Measurements from ENCODE around the gene VASH2.

The VASH2 gene

DNA sequence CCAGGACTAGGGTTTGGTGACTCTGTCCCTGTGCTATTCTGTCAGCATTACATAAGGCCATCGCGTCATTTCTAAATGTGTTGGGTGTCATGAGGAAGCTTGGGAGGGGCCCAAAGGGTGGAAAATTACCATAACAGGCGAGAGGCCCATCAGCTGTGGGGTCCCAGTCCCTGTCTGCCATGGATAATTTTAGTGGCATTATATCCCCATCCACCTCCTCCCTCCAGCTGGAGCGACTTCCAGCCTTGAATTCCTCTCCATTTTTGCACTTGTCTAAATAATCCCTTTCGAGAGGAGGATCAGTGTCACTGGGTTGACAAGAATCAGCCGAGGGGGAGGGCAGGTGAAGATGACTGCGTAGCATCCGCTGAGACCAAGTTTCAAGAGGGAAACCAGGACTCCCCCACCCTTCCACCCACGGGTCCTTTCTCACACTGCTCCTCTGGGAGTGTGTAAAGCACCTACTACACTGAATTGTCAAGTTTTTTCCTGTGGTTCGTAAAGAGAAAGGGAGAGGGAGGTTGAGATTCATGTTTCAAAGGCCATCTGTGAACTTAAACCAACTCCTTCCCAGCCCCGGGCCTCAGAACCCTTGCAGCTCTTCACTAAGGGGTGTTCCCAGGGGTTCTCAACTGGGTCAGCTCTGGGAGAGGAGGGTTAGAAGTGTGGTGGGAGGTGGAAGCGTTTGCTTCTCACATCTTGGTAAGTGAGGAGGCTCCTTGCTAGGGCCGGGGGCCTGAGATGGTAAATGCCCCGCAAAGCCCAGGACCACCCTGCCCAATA is 29.2 kb downstream of the VASH2 start:
- TF ChIP-seq, protein P1, sequence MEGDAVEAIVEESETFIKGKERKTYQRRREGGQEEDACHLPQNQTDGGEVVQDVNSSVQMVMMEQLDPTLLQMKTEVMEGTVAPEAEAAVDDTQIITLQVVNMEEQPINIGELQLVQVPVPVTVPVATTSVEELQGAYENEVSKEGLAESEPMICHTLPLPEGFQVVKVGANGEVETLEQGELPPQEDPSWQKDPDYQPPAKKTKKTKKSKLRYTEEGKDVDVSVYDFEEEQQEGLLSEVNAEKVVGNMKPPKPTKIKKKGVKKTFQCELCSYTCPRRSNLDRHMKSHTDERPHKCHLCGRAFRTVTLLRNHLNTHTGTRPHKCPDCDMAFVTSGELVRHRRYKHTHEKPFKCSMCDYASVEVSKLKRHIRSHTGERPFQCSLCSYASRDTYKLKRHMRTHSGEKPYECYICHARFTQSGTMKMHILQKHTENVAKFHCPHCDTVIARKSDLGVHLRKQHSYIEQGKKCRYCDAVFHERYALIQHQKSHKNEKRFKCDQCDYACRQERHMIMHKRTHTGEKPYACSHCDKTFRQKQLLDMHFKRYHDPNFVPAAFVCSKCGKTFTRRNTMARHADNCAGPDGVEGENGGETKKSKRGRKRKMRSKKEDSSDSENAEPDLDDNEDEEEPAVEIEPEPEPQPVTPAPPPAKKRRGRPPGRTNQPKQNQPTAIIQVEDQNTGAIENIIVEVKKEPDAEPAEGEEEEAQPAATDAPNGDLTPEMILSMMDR (IDR thresholded peaks at IDR 0.05; ENCODE audit: low read depth, low read length) = no peak
- no peak overlapping the region for H3K4me3 ChIP-seq (replicated peaks in 1 of 2; ENCODE audit: low read depth in 2 of 2, low read length in 2 of 2)
- peak in 1 of 2 donors; percentile 10 for DNase-seq (ENCODE audit: low read depth in 2 of 2)

DNA sequence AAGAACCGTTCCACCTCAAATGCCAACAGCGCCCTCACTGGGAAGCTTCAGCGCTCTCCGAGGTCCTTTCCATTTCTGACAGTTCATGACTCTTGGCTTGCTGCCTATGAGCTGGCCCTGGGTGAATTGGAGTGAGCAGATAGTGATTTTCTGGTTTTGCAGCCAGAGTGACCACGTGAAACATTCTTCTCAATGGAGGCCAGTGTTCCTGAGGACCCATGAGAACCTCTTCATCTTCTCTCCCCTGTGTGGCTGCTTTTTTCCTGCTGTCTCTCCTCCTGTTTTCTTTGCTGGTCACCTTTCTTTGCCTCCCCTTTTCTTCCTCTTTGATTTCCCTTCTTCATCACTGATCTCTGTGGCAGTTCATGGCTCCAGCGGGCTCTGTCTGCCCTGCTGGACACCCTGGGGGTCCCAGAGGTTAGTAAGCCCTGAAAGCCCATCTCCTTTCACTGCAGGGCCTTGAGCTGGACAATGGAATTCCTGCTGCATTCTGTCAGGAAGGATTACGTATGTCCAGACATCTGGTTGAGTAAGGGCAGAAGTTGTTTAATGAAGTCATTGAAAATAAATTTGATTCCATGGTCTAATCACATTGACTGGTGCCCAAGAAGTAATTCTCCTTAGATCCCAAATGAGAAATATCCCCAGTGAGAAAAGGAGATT is 29.9 kb downstream of the VASH2 start:
- peak; percentile 33 to 79 for DNase-seq (ENCODE audit: low read depth in 2 of 2)
- TF ChIP-seq, protein P1 (IDR thresholded peaks at IDR 0.05; ENCODE audit: low read depth, low read length) = peak; percentile 22
- no peak overlapping the region for H3K4me3 ChIP-seq (replicated peaks in 1 of 2; ENCODE audit: low read depth in 2 of 2, low read length in 2 of 2)

DNA sequence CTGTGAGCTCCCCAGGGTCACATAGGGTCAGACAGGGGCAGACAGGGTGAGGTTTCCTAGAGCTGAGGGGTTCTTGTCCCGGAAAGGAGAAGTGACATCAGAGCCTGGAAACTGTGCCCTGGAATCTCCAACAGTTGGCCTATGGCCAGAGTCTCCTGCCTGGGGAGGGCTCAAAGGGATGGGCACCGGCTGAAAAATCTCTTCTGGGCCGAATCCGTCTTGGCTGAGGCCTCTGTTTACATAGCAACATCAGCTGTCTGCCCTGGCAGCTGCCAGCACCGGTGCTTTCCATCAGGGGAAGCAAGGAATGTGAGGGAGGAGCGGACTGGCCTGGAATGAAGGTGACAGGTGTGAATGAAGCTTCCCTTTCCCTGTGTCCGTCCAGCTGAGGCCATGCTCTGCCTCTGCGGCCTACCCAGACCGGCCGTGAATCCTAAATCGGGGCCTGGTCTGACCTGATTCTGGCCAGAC is 30.7 kb downstream of the VASH2 start:
- peak in 1 of 2 donors; percentile 22 for DNase-seq (ENCODE audit: low read depth in 2 of 2)
- no peak overlapping the region for H3K4me3 ChIP-seq (replicated peaks in 1 of 2; ENCODE audit: low read depth in 2 of 2, low read length in 2 of 2)
- TF ChIP-seq, protein P1 (IDR thresholded peaks at IDR 0.05; ENCODE audit: low read depth, low read length) = no peak

DNA sequence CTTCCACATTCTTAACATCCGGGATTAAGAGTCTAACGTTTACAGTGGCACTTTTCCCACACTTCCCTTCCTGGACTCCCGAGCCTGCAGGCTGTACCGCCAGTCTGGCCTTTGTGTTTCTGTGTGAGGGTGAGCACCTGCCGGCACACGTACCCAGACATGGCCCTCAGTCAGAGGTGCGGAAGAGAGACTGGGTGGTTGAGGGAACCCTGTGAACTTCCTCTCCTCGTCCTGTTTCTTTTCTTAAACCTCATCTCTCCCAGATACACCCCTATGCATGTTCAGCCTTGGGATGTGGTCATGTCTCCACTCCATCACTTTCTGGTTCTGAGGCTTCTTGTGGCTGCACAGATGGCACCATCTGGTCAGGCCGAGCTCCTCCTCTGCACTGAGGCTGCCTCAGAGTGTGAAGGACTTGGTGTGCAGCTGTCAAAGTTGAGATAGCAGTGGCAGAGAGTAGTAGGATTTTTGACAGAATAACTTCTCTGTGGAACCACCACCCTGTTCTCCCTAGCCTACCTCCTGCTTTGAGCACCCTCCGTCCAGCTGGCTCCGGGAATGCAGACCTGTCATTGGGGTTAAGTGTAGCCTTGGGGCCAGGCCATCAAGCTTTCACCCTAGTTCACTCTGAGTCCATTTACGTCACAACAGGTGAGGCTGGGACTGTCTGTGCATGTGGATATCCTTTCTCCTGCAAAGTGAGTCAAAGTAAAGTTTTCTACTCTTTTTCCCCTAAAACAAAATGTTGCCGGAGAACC is 31.4 kb downstream of the VASH2 start:
- TF ChIP-seq, protein P1 (IDR thresholded peaks at IDR 0.05; ENCODE audit: low read depth, low read length) = no peak
- no peak for DNase-seq (ENCODE audit: low read depth in 2 of 2)
- H3K4me3 ChIP-seq (replicated peaks in 1 of 2; ENCODE audit: low read depth in 2 of 2, low read length in 2 of 2) = no peak overlapping the region

DNA sequence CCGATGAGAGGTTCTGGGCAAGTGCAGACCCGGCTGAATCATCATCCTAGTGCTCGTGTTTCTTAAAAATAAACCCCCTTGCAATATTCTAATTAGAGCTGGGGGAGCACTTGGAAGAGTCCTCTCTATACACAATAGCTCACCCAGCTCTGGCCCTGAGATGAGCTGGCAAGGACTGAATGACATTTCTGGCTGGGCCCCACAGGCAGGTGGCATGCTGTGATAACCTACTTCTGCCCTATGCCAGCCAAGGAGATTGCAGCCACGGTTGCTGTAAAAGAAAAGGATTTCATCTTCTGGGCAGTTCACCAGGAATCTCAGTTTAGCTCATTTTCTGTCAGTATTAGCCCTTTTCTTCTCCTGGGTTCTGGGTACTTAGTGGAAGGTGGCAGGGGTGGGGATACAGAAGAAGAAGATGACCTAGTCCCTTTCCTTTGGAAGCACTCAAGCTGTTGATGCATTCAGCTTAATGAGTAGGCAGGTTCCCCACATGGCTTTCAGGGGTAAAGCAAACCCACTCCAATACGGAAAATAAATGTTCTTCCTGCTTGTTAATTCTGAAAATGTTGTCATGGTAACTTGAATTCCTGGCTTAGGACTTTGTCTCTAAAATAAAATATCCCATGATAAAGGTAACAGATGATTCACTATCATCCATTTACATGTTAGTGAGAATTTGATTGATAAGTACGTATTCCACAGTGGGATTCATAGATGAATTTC is 32.2 kb downstream of the VASH2 start:
- no peak overlapping the region for H3K4me3 ChIP-seq (replicated peaks in 1 of 2; ENCODE audit: low read depth in 2 of 2, low read length in 2 of 2)
- no peak for DNase-seq (ENCODE audit: low read depth in 2 of 2)
- TF ChIP-seq, protein P1 (IDR thresholded peaks at IDR 0.05; ENCODE audit: low read depth, low read length) = no peak

DNA sequence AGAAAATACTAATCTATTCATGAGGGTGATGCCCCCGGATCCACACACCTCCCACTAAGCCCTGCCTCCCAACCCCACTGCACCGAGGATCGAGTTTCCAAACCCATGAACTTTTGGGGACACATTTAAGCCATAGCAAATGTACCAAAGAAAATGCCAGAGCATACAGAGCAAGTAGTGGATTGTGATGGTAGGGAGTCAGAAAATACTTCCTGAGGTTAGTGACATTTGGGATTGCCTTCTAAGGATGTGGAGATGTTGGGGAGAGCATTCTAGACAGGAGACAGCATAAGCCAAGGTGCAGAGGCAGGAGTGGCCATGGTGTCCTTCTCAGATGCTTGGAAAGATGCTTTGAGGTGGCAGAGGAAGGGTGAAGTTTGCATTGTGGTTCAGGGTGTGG is 33.1 kb downstream of the VASH2 start:
- no peak for DNase-seq (ENCODE audit: low read depth in 2 of 2)
- H3K4me3 ChIP-seq (replicated peaks in 1 of 2; ENCODE audit: low read depth in 2 of 2, low read length in 2 of 2) = no peak overlapping the region
- TF ChIP-seq, protein P1 (IDR thresholded peaks at IDR 0.05; ENCODE audit: low read depth, low read length) = no peak

Data from cardiac fibroblast (primary cell).